Motor neuron (in vitro differentiated cells): Measurements from ENCODE around the gene ABCB11. TPM values are rescaled to one million over a fixed set of nuclear protein-coding genes. Genes with fewer than 3 reads are reported as not detected.
A peak's percentile ranks its signal among the peaks of the same experiment; 100 is the strongest.
"Not testable (repeated sequence)": the region's sequence is repeated elsewhere in the genome, so short reads cannot be mapped to it uniquely, and the experiment has no call there.

ENCODE experiments used
- ATAC-seq, 8 experiments: fragments of 200-7000 bp; cut with Tn5 transposase; replicated peaks in 6 of 8; 2 replicates each; pipeline ENCODE4 v1.8.0; 2021; ENCODE audit warnings: mild to moderate bottlenecking in 8 of 8, moderate library complexity in 8 of 8
- H3K27ac ChIP-seq, 2 donors: fragments of 250-450 bp; sonication (Bioruptor Pico); 2 replicates each; pipeline ENCODE4 v1.9.0; 2021; ENCODE audit warnings: antibody characterized with exemption in 2 of 2, mild to moderate bottlenecking in 2 of 2, moderate library complexity in 1 of 2
- H3K4me1 ChIP-seq, 2 donors: fragments of 250-450 bp; sonication (Bioruptor Pico); replicated peaks in 1 of 2; 2 replicates each; pipeline ENCODE4 v1.6.1; 2021; ENCODE audit warnings: antibody characterized with exemption in 2 of 2, mild to moderate bottlenecking in 2 of 2, moderate library complexity in 1 of 2
- H3K4me3 ChIP-seq, 5 donors: fragments of 250-450 bp; sonication (Bioruptor Pico); 2 replicates each; pipeline ENCODE4 v1.9.0; 2021; ENCODE audit warnings: antibody characterized with exemption in 5 of 5, mild to moderate bottlenecking in 5 of 5, moderate library complexity in 4 of 5
- WGBS, 10 experiments: fragments of 450-650 bp; shearing (Covaris generic); methylation state at CpG; one replicate each; pipeline ENCODE4 v1.0.0; 2022; 5-methylcytosine and 5-hydroxymethylcytosine counted together
- in situ Hi-C, 9 experiments: fragments of 400-800 bp; cut with MboI; loops; one replicate each; pipeline ENCODE4 v1.15.0; 2021; ENCODE audit warnings: low sequenced_read_pairs in 9 of 9, low pct_unique_long_range_greater_than_20kb in 2 of 9; ENCODE audit not compliant: unreplicated experiment in 9 of 9
- total RNA-seq, 8 experiments: library from RNA; unstranded; fragments of 300-600 nt; gene quantifications; 2 replicates each; pipeline versions ENCODE4 v1.2.3 to v1.2.4, GENCODE V29; 2022

ABCB11 gene
- total RNA-seq, 8 experiments from 2014 or later = 0.04 to 0.47 (median 0.10) TPM; not detected in 3

DNA sequence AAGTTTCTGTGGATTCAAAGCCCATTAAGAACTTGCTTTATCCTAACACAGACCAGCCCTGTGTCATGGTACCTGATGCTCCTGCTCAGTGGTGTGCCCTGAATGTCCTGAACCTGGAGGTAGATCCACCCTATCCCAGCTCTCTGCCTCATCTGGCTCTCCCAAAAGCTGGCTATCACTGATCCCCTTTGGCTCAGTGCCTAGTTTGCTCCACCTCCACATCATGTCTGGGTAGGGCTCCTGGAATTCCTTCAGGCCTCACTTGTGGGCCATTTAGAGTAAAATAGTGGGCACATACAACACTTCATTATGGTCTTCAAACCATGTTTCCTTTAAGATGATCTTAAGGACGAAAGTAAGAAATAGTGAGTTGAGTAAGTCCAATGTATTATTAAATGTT is 4.8 kb upstream of the ABCB11 start:
- no peak for ATAC-seq
- Histone ChIP-seq H3K27ac (no peak overlapping the region), H3K4me1 (no peaks in the 10 kb centered on the region), H3K4me3 (no peak overlapping the region)
- WGBS, 10 experiments = 0 to 100% (median 83%) methylated on average over 1 of the region's 1 CpG; no CpG with 5 or more reads in 3 of the 10 experiments
- in situ Hi-C loops = no loop called here

- no peak for ATAC-seq
- no peak overlapping the region for H3K27ac ChIP-seq
- no peaks in the 10 kb centered on the region for H3K4me1 ChIP-seq
- in situ Hi-C loops = no loop called here
- H3K4me3 ChIP-seq = no peak overlapping the region
Measured at GRCh38 chr2:169034984-169035544, 3.9 kb upstream of the ABCB11 start.

DNA sequence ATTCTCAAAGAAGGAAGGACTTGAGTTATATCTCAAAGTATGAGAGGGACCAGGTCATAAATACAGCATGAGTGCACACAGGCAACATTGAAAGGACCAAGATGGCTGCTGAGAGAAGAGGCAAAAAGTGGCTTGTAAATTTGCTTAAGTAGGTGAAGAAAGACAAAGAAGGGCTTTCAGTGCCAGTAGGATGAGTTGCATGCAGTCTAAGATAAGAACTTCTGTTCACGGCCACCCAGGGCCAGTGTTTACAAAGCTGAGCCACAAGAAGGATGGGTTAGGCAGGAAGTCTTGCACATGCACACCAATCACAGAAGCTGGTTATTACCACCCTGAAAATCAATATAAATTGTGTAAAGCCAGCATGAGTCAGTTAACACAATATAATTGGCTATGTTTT is 3.1 kb upstream of the ABCB11 start:
- in situ Hi-C loops = no loop called here
- Histone ChIP-seq H3K4me1 (no peaks in the 10 kb centered on the region), H3K27ac (no peak overlapping the region), H3K4me3 (no peak overlapping the region)
- WGBS, 10 experiments = 0 to 100% (median 75%) methylated on average over 1 of the region's 1 CpG; no CpG with 5 or more reads in 3 of the 10 experiments
- peak in 1 of 8 experiments; percentile 76 for ATAC-seq

- no peak for ATAC-seq
- H3K4me1 ChIP-seq = no peaks in the 10 kb centered on the region
- no peak overlapping the region for H3K4me3 ChIP-seq
- 11 to 100% (median 78%) methylated on average over 1 to 4 of the region's 5 CpGs; no CpG with 5 or more reads in 1 of the 10 experiments for WGBS, 10 experiments
- in situ Hi-C loops = no loop called here
- no peak overlapping the region for H3K27ac ChIP-seq
Measured at GRCh38 chr2:169029341-169029740, 1.8 kb downstream of the ABCB11 start.

GRCh38 chr2:169027234-169027633 is 3.9 kb downstream of the ABCB11 start:
- no peak overlapping the region for H3K4me3 ChIP-seq
- no peak for ATAC-seq
- H3K4me1 ChIP-seq = no peaks in the 10 kb centered on the region
- WGBS, 10 experiments = 28 to 95% (median 56%) methylated on average over 1 to 3 of the region's 3 CpGs; no CpG with 5 or more reads in 2 of the 10 experiments
- in situ Hi-C loops = no loop called here
- no peak overlapping the region for H3K27ac ChIP-seq

DNA sequence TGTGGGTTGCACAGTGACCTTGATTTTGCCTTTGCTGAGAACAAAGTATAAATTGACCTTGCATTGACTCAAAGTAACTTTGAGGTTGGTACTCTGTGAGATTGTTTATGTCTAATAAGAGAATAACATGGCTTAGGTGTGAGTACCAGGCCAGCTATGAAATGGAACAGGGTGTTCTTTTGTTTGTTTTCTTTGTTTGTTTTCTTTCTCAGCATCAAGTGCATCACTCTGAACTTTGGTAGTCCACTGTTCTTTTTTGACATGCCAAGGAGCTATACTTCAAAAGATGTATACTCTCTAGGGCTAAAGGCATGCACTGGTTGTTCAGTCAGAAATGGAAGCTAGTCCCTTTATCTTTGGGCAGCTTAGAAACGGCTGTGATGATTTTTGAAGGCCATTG is 5.1 kb downstream of the ABCB11 start:
- Histone ChIP-seq H3K27ac (no peak overlapping the region), H3K4me1 (no peaks in the 10 kb centered on the region), H3K4me3 (no peak overlapping the region)
- in situ Hi-C loops = no loop called here
- WGBS, 10 experiments = 0 to 86% (median 45%) methylated on average over 1 of the region's 1 CpG; no CpG with 5 or more reads in 4 of the 10 experiments
- no peak for ATAC-seq

DNA sequence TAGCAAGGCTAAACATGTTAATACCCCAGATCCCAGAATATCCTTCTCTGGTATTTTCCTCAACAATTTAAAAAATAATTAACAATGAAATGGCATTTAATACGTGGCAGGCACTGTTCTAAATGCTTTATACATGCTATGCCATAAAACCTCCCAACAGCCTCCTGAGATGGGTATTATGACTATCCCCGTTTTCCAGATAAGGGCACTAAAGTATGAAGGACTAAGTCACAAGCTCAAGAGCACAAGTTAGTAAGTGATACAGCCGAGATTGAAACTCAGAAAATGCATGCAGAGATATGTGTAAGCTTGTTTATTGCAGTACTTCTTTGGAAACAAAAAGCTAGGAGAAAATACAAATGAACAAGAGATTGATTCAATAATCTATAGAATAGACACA is 8.0 kb downstream of the ABCB11 start:
- in situ Hi-C loops = no loop called here
- Histone ChIP-seq H3K27ac (no peak overlapping the region), H3K4me1 (no peaks in the 10 kb centered on the region), H3K4me3 (no peak overlapping the region)
- ATAC-seq = no peak
- 0 to 94% (median 65%) methylated on average over 2 to 3 of the region's 3 CpGs; no CpG with 5 or more reads in 1 of the 10 experiments for WGBS, 10 experiments

DNA sequence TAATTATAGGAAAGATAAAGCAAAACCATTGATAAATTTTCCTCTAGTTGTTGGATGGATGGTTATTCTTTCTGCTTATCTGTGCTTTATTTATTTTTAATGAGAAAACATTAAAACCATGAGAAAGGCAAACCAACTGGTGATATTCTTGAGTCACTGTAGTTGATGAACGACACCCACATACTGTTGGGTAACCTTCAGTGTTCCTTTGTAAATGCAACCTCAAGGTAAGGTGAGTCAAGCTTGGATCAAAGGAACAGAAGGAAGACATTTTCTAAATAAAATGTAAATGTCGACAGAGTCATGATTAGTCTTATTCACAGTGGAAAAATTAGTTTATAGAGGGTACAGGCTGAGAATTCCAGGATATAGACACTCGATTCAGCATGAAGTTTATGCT is 12.7 kb downstream of the ABCB11 start:
- Histone ChIP-seq H3K4me1 (no peaks in the 10 kb centered on the region), H3K4me3 (no peak overlapping the region), H3K27ac (no peak overlapping the region)
- no peak for ATAC-seq
- in situ Hi-C loops = no loop called here
- 0 to 100% (median 65%) methylated on average over 1 to 3 of the region's 3 CpGs for WGBS, 10 experiments

DNA sequence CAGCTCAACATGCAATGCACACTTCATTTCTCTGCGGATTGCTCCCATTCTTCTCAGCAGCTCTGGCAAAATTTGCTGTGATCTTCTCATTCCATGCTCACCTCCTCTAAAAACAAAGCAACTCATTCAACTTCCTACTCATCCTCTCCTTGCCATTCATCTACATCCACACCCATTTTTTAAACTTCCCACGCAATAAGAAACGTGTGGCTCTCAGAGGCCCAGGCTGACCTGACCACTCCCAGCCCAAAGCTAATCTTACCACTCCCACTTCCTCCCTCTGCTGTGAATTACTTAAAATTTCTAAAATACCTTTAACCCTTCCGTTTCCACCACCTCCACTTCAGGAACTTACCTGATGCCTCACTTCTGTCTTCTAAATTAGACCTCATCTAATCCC is 15.2 kb downstream of the ABCB11 start:
- peak in 2 of 8 experiments; percentile 40 to 55 for ATAC-seq
- in situ Hi-C loops = no loop called here
- no peak overlapping the region for H3K4me3 ChIP-seq
- H3K27ac ChIP-seq = no peak overlapping the region
- WGBS, 10 experiments = 5 to 100% (median 71%) methylated on average over 1 to 4 of the region's 4 CpGs; no CpG with 5 or more reads in 1 of the 10 experiments
- H3K4me1 ChIP-seq = no peaks in the 10 kb centered on the region

DNA sequence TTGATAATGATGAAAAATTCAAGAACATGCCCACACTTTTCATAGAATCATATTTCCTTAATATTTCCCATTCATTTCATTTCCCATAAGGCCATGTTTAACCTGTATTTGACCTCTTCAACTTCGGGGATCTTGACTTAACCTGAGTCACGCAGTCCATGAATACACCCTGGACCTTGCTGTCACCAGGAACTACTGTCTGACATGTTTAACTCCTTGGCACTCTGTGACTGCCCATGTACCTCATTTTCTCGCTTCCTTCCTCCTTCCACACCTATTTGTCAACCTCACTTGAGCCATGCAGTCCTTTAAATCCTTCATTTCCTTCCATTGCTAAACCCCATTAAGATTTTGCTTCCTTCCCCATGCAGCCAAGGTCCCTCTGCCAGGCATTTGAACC is 16.3 kb downstream of the ABCB11 start:
- no peak overlapping the region for H3K27ac ChIP-seq
- H3K4me1 ChIP-seq = no peaks in the 10 kb centered on the region
- WGBS, 10 experiments = 0 to 100% (median 79%) methylated on average over 1 to 3 of the region's 3 CpGs; no CpG with 5 or more reads in 1 of the 10 experiments
- no peak for ATAC-seq
- in situ Hi-C loops = no loop called here
- no peak overlapping the region for H3K4me3 ChIP-seq

- no peak overlapping the region for H3K27ac ChIP-seq
- 11 to 96% (median 82%) methylated on average over 1 to 4 of the region's 4 CpGs; no CpG with 5 or more reads in 1 of the 10 experiments for WGBS, 10 experiments
- H3K4me3 ChIP-seq = no peak overlapping the region
- no peak for ATAC-seq
- no peaks in the 10 kb centered on the region for H3K4me1 ChIP-seq
- in situ Hi-C loops = no loop called here
Measured at GRCh38 chr2:169013628-169014026, 17.5 kb downstream of the ABCB11 start.

DNA sequence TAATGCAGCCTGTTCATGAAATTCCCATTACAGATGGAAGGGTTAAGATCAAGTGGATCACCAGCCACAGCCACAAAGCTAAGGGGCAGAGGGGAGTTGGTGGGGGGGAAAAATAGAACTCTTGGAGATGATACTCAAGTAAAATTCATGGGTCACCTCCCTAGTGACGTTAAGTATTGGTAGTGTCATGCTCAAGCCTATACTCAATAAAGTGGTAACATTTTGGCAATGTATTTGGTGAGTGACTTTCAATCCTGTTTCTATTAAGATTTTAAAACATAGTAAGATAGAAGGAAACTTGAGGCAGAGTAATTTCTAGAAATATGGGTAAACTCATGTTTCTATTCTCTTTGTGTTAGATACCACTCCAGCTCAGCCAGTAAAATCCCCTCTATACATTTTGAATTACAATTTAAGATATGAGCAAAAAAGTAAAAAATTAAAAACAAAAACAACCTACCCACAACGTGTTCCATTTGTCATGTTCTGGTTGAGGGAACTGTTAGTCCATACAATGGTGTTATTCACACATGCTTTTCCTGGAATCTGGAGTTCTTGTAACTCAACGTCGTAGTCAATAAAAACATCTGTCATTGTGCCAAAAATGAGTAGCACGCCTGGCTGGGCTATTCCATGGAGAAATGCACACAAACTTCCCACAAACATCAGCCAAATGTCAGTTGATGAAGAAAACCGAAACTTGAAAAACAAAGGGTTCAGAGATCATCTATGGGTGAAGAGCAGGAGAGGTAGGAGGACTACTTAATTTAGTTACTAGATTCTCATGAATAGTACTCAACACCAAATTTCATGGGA is 18.1 kb downstream of the ABCB11 start:
- H3K4me1 ChIP-seq = no peaks in the 10 kb centered on the region
- WGBS, 10 experiments = 6 to 100% (median 65%) methylated on average over 2 to 6 of the region's 6 CpGs; no CpG with 5 or more reads in 2 of the 10 experiments
- H3K27ac ChIP-seq = no peak overlapping the region
- in situ Hi-C loops = no loop called here
- peak in 1 of 8 experiments; percentile 44 for ATAC-seq
- H3K4me3 ChIP-seq = no peak overlapping the region

DNA sequence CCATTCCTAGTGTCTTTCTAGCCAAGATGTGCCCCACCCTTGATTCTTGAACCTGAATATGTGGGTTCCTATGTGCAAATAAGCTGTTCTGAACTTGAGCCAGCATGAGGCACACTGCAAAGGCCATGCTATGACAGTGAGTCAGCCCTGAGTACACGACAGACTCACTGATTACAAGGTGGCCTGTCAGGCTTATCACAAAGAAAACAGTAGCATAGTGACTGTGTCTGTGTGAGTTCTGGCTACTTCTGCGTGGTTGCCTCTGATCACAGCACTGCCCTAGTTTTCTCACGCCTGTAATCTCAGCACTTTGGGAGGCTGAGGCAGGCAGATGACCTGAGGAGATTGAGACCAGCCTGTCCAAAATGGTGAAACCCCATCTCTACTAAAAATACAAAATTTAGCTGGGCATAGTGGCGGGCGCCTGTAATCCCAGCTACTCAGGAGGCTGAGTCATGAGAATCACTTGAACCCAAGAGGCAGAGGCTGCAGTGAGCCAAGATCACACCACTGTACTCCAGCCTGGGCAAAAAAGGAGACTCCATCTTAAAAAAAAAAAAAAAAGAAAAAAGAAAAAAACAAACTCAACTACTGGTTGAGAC is 18.8 kb downstream of the ABCB11 start:
- peak in 5 of 8 experiments; percentile 46 to 98 (median 91) for ATAC-seq
- WGBS, 10 experiments = 0 to 100% (median 60%) methylated on average over 1 to 4 of the region's 5 CpGs; no CpG with 5 or more reads in 3 of the 10 experiments
- in situ Hi-C loops, H3K27ac ChIP-seq, H3K4me1 ChIP-seq, H3K4me3 ChIP-seq: not testable (repeated sequence)
